Kidney capillary endothelial cell (primary cell): ENCODE data around the gene SHC2.
"Not testable (repeated sequence)": the region's sequence is repeated elsewhere in the genome, so short reads cannot be mapped to it uniquely, and the experiment has no call there.

Experiments
- DNase-seq: peaks from one replicate; pipeline ENCODE4 v3.0.0-alpha.2; 2018; ENCODE audit warnings: low spot score

Gene SHC2

DNA sequence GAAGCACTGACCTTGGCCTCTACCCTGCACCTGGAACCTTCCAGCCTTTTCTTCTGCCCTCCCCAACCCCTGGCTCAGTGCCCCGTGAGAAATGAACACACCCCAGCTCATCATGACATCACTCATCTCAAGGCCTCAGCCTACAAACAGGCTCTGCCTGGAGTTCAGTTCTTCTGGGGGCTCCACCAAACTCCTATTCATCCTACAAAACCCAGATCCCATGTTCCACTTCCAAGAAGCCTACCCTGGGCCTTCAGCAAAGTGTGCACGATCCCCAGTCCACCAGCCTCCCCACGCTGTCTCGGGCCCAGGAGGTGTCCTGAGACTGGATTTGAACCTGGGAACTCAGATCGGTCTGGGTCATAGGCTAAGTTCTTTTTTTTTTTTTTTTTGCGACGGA is 9.0 kb upstream of the SHC2 start:
- DNase-seq: no peak

DNA sequence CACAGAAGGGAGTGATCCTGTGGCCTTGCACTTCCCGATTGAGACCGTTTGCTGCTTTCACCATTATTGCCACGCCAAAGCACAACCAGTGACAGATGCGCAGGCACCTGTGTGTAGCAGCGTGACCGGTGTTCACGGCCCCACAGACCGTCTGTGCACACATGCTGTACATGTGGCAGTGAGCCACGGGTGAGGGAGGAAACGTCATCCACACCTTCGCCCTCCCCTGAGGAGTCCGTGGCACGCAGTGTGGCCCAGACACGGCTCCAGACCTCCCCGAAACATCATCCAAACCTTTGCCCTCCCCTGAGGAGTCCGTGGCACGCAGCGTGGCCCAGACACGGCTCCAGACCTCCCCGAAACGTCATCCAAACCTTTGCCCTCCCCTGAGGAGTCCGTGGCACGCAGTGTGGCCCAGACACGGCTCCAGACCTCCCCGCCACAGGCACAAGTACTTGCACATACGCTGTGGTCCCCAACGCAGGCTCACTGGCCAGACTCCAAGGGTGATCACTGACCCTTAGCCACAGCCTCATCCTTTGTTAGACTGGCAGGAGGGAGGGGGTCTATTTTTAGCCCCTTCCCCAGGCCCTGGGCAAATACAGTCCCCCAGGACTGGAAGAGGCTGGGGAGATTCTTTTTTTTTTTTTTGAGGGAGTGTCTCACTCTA is 7.9 kb upstream of the SHC2 start:
- no peak for DNase-seq

GRCh38 chr19:467554-467953 is 6.7 kb upstream of the SHC2 start:
- no peak for DNase-seq

GRCh38 chr19:465056-465816 is 4.4 kb upstream of the SHC2 start:
- DNase-seq: no peak

DNA sequence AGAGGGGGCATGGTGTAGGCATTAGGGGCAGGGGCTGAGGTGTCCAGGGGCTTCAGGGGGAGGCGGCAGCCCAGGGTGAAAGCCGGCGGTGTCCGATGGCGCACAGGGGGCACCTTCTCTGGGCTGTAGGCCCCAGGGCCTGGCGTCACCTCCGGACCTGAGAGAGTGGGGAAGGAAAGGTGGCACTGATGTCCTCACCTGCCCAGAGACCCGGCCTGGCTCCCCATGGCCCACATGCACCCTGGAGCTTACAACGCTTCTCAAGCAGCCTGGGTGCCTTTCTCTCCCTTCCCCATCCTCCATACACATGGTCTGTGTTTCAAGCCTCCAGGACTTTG is 3.3 kb upstream of the SHC2 start:
- DNase-seq: no peak

DNA sequence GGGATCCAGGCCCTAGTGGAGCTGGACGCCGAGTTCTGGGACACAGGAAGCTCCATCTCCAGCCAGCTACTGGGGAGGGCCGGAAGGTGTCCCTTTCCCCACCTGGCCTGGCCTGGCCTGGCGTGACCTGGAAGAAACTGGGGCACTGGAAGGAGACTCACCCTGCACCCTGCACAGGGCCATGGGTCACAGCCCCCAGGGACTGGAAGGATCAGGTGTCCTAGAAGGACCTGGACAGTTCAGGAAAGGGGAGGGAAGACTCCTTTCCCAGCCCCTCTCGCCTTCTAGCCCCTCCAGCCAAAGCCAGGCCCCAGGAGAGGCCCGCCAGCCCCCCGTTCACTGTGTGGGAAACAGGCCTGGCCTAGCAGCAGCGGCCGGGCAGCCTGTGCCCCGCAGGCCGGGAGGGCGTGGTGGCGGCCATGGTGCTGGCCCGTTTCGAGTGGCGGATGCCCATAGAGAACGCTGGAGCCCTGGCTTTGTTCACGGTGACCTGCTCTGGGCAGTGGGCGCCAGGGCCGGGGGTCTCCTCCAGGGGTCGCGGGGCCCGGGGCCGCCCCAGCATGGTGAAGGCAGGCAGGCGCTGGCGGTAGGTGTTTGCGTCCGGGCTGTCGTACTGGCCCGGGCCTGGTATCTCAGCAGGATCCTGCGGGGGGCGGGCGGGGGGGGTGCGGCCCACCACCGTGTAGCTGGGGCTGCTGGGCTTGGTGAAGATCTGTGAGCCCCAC is 2.8 kb upstream of the SHC2 start:
- no peak for DNase-seq

DNA sequence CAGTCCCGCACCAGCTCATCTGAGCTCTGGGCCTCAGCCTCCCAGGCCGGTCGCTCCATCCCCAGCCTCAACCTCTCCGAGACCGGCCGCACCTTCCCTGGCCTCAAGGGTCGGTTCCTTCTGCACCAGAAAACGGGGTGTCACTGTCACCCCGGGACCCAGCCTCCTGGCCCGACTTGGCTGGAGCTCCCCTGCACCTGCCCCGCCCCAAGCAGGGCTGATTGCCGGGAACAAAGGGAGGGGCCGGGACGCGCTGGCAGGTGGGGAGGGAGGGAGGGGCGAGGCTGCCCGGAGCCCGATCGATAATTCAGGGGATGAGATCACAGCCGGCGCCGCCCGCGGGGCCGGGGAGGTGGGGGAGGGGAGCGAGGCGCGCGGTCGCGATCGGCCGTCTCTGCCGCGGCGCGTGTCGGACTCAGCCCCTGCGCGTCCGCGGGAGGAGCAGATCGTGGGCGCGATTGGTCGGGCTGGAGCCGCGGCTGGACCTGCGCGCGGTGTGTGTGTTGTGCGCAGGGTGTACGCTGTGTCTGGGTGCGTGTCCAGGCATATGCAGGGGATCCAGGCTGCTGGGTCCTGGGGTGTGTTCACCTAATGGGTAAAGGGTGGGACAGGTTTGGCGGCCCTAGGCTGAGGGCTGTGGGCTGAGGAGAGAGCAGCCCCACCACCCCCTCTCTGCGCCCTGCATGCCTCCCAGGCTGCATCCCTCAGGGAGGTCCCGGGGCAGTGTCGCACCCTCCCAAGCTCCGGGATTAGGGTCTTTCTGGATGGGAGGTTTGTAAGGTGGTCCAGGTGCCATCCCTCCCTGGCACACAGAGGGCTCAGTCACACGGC is 1.1 kb upstream of the SHC2 start:
- no peak for DNase-seq

- no peak for DNase-seq
Observed at GRCh38 chr19:459724-460511, 915 bp downstream of the SHC2 start.

DNA sequence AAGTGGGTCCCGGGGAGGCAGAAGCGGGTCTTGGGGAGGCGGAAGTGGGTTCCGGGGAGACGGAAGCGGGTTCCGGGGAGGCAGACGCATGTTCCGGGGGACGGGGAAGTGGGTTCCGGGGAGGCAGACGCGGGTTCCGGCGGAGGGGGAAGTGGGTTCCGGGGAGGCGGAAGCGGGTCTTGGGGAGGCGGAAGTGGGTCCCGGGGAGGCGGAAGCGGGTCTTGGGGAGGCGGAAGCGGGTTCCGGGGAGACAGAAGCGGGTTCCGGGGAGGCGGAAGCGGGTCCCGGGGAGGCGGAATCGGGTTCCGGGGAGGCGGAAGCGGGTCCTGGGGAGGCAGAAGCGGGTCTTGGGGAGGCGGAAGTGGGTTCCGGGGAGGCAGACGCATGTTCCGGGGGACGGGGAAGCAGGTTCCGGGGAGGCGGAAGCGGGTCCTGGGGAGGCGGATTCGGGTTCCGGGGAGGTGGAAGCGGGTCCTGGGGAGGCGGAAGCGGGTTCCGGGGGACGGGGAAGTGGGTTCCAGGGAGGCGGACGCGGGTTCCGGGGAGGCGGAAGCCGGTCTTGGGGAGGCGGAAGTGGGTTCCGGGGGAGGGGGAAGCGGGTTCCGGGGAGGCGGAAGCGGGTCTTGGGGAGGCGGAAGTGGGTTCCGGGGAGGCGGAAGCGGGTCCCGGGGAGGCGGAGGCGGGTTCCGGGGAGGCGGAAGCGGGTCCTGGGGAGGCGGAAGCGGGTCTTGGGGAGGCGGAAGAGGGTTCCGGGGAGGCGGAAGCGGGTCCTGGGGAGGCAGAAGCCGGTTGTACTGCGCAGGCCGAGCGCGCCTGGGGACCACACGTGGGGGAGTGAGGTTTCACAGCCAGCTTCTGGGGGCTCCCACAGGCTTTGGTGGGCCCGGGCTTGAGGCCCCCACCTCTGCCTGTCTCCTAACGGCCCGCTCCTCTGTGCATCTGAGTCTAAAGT is 2.5 kb downstream of the SHC2 start:
- no peak for DNase-seq

DNA sequence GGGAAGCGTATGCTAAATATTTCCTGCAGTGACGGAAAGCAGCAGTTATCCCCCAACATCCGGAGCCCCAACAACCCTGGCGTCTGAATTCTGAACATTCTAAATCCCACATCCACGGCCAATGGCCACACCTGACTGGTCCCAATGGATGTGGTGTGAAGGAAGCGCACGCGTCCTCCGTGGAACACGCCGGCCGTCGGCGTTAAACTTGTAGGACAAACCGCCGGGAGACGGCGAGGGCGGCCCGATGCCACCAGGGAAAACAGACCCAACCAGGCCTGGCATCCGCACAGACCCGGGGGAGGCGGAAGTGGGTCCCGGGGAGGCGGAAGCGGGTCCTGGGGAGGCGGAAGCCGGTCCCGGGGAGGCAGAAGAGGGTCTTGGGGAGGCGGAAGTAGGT is 3.2 kb downstream of the SHC2 start:
- DNase-seq: no peak

GRCh38 chr19:456547-457110 is 4.2 kb downstream of the SHC2 start:
- no peak for DNase-seq

DNA sequence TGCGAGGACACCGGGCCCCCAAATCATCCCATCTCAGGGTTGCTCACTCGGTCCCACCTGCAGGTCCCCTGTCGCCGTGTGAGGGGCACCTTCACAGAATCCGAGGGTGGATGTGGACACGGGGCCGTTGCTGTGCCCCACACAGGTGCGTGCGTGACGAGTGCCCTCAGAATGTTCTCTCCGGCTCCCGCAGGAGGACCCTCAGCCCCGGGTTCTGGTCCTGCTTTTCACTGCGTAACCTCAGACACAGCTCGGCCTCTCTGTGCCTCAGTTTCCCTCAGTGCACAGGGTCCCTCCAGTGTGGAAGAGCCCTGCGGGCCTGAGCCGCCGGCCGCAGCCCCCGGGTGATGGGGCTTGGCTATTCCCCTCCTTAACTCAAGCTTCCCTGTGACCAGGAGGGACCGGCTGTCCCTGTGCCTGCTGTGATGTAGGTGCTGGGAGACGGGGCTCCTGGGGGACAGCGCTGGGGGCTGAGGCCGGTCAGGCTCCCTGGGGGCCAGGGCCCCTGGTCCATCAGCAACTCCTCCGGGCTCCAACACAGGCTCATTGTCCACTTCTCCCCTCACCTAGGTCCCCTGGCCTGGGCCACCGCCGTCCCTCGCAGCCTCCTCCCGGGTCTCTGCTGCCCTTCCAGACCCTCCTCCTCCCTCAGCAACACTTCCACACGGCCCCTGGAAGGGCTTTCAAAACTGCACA is 4.8 kb downstream of the SHC2 start:
- no peak for DNase-seq

DNA sequence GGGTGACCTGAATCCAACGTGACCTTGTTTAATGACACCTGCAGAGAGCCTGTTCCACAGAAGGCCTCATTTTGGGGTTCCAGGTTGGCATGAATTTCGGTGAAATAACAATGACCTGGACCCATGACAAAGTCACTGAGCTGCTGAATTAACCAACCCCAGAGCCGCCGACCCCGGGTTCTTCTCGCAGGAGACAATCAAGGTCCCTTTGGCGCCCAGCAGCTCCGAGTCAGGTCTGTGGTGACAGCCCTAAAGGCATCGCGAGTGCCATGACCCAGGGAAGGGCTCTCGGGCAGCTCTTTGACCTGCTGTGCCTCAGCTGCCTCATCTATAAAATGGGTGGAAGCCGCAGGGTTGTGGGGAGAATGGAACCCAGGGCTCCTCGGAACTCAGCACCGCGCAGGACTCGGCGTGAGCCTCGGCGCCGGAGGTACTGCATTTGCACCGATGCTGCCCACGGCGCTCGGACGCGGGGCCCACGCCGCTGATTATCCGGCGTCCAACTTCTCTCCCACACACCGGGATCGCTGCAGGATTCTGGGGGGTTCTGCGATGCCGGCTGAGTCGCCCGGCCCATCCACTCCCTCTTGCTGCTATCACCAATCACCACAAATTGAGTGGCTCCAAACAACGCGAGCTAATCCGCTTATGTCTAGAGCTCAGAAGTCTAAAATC is 5.7 kb downstream of the SHC2 start:
- DNase-seq: no peak

DNA sequence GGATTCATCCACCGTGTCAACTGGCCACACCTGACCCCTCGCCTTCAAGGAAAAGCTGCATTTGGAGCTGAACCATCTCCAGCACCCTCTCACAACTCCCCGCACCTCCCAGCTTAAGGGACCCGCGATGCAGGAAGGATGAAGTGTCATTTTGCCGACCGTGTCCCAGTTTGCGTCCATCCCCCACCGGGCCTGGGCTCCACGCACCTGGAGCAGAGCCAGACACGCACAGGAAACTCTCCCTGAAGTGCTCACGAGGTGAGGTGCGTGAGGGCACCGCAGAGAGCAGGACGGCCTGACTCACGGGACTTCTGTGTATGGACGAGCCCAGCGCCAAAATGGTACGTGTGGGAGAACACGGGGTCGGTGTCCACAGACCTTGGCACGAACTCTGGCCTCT is 7.2 kb downstream of the SHC2 start:
- DNase-seq: no peak

- no peak for DNase-seq
Observed at GRCh38 chr19:452829-453228, 8.0 kb downstream of the SHC2 start.

- DNase-seq: not testable (repeated sequence)
Observed at GRCh38 chr19:450912-451481, 9.8 kb downstream of the SHC2 start.

- DNase-seq: no peak
Observed at GRCh38 chr19:449916-450315, 10.9 kb downstream of the SHC2 start.

DNA sequence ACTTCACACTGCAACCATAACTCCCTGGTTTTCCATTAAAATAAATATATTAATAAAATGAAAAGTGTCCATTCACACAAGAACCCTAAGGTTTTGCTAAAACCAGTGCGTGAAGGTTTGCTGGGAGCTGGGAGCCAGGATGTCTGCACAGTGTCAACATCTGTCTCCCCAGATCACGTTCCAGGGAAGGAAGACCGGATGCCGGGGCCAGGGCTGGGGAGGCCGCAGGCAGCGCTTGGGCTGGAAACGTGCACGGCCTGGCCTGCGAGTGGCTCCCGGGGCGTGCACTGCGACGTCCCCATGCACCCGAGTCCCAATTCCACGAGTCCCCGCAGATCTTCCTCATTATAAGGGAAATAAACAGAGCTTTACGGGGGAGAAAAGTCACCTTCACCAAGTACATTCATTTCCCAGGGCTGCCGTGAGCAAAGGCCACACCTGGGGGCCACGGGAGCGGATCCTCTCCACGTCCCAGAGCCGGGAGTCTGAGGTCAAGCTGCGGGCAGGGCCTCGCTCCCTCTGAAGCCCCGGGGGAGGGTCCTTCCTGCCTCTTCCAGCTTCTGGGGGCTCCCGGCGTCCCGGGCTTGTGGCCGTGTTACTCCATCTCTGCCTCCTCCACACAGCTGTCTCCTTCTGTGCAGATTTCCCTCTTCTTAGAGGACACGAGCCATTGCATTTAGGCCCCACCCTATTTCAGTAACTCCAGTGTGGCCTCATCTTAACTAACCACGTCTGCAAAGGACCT is 12.8 kb downstream of the SHC2 start:
- no peak for DNase-seq
